WI38 (cell line): Measurements from ENCODE around the gene CELF2.

ENCODE experiments used
- H3K4me3 ChIP-seq: 2 replicates; pipeline ENCODE4 v1.5.1; 2011; ENCODE audit warnings: low read depth, mild to moderate bottlenecking, control low read depth, low read length
- TF ChIP-seq, protein P1 (sequence below): IDR thresholded peaks from 2 replicates; pipeline ENCODE4 v1.5.1; 2012; ENCODE audit warnings: low read depth, mild to moderate bottlenecking, control low read depth, low read length

The CELF2 gene

GRCh38 chr10:11261687-11262493, 244.2 kb downstream of the CELF2 start:
- TF ChIP-seq, protein P1, sequence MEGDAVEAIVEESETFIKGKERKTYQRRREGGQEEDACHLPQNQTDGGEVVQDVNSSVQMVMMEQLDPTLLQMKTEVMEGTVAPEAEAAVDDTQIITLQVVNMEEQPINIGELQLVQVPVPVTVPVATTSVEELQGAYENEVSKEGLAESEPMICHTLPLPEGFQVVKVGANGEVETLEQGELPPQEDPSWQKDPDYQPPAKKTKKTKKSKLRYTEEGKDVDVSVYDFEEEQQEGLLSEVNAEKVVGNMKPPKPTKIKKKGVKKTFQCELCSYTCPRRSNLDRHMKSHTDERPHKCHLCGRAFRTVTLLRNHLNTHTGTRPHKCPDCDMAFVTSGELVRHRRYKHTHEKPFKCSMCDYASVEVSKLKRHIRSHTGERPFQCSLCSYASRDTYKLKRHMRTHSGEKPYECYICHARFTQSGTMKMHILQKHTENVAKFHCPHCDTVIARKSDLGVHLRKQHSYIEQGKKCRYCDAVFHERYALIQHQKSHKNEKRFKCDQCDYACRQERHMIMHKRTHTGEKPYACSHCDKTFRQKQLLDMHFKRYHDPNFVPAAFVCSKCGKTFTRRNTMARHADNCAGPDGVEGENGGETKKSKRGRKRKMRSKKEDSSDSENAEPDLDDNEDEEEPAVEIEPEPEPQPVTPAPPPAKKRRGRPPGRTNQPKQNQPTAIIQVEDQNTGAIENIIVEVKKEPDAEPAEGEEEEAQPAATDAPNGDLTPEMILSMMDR: no peak
- H3K4me3 ChIP-seq: no peak overlapping the region

- H3K4me3 ChIP-seq: no peak overlapping the region
- TF ChIP-seq, protein P1: no peak
Observed at GRCh38 chr10:11262494-11263345, 245.0 kb downstream of the CELF2 start.

DNA sequence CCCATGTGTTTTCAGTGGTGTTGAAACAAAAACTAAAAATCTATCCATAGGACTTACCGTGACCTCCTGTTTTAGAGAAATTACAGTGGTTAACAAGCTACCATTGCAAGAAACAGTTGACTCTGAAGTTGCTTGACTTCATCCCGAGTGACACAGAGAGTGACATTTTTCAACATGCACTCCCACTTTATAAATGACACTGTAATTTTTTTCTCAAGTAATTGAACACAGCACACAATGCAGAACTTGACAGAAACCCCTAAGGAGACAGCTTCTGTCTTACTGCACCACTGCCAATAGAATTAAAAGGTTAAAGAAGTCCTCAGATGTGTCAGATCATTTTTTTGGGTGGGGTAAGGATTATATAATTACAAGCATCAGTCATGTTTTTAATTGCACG, 246.1 kb downstream of the CELF2 start:
- H3K4me3 ChIP-seq: no peak overlapping the region
- TF ChIP-seq, protein P1: no peak

GRCh38 chr10:11264296-11265048, 246.8 kb downstream of the CELF2 start:
- TF ChIP-seq, protein P1: no peak

DNA sequence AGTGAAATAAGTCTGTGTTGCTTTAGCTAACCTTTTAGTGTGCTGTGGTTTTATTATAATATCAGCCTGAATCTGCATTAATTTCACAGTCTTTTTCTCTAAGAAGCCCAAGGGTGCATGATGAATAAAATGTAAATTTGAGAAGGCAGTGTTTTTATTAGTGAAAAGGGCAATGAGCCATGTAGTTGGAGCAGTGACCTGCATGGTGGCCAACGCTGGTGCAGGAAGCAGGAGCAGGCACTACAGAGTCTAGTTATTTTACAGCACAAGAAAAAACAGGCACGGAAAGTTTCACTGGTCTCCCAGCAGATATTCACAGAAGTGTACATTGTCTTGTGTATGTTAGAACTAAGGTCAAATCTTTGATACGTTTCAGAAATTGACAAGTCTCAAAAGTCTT, 247.8 kb downstream of the CELF2 start:
- no peak overlapping the region for H3K4me3 ChIP-seq
- TF ChIP-seq, protein P1: no peak

More at GRCh38 chr10:11264296-11265048, 246.8 kb downstream of the CELF2 start:
- no peak overlapping the region for H3K4me3 ChIP-seq

DNA sequence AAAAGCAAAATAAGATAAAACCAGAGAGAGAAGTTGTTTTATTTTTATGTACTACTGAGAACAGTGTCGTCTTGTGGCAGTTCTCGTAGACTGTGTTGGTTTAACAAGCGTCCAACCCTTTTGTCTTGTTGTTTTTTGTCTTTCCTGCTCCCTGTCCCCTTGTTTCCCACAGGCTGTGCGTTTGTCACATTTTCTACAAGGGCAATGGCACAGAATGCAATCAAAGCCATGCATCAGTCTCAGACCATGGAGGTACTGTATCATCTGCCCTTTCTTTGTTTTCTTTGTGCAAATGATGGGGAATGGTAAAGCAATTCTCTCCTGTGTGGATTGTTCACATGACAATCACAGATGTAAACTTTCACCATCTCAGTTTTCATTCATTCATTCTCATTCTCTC, 248.8 kb downstream of the CELF2 start:
- TF ChIP-seq, protein P1: no peak
- no peak overlapping the region for H3K4me3 ChIP-seq
